Upper lobe of left lung (tissue), 4 donors: ENCODE measurements around the gene EBF3.

Source experiments
- CTCF ChIP-seq, 6 experiments: fragments of 450-650 bp in 4 of 6; fragments of 200-600 bp in 2 of 6; sonication (generic) in 2 of 6; IDR thresholded peaks; one replicate each; pipeline ENCODE4 v1.5.1; 2016 to 2019; ENCODE audit warnings: antibody characterized with exemption in 6 of 6
- POLR2A ChIP-seq, 4 donors: fragments of 450-650 bp; IDR thresholded peaks; one replicate each; pipeline ENCODE4 v1.5.1; 2016 to 2017; ENCODE audit warnings: antibody characterized with exemption in 4 of 4, mild to moderate bottlenecking in 2 of 4
- POLR2AphosphoS5 ChIP-seq, 2 donors: sonication (generic); formaldehyde crosslinking; IDR thresholded peaks; one replicate each; pipeline ENCODE4 v1.5.1; 2017; ENCODE audit warnings: antibody characterized with exemption in 2 of 2

- TF ChIP-seq CTCF (IDR thresholded peaks at IDR 0.05) (no peak), POLR2A (IDR thresholded peaks at IDR 0.05) (no peak), POLR2AphosphoS5 (IDR thresholded peaks at IDR 0.05) (no peak)
Observed at GRCh38 chr10:129883626-129884397, 80.3 kb downstream of the EBF3 start.
